Testis (tissue), 2 donors: ENCODE data around the gene SMOC2.

ENCODE experiments used
- CTCF ChIP-seq, 3 experiments: fragments of 450-650 bp in 2 of 3; fragments of 200-600 bp in 1 of 3; sonication (generic) in 1 of 3; IDR thresholded peaks; one replicate each; pipeline ENCODE4 v1.5.1; 2016 to 2019; ENCODE audit warnings: antibody characterized with exemption in 3 of 3, mild to moderate bottlenecking in 2 of 3, moderate library complexity in 1 of 3
- POLR2A ChIP-seq: fragments of 450-650 bp; IDR thresholded peaks from one replicate; pipeline ENCODE4 v1.6.1; 2017; ENCODE audit warnings: antibody characterized with exemption, mild to moderate bottlenecking, moderate library complexity

- TF ChIP-seq POLR2A (no peak), CTCF (IDR thresholded peaks at IDR 0.05) (no peak)
Measured at GRCh38 chr6:168485818-168486217, 44.8 kb downstream of the SMOC2 start.
